ENCODE data around the gene GSTM2.

Gene GSTM2

DNA sequence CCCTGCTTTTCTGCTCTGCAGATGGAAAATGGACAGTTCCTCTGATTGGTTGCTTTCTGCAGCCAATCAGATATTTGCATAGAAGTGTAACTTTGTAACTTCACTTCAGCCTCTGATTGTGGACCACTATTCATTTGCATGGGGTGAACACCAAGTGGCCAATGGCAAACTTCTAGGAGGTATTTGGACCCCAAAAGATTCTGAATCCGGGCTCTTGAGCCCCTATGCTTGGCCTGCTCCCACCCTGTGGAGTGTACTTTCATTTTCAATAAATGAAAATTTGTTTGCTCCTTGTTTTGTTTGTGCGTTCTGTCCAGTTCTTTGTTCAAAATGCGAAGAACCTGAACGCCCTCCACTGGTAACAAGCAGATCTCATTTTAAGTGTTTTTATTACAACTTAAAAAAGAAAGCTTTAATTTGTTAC, 18.4 kb upstream of the GSTM2 start:
- TF ChIP-seq, protein P1, sequence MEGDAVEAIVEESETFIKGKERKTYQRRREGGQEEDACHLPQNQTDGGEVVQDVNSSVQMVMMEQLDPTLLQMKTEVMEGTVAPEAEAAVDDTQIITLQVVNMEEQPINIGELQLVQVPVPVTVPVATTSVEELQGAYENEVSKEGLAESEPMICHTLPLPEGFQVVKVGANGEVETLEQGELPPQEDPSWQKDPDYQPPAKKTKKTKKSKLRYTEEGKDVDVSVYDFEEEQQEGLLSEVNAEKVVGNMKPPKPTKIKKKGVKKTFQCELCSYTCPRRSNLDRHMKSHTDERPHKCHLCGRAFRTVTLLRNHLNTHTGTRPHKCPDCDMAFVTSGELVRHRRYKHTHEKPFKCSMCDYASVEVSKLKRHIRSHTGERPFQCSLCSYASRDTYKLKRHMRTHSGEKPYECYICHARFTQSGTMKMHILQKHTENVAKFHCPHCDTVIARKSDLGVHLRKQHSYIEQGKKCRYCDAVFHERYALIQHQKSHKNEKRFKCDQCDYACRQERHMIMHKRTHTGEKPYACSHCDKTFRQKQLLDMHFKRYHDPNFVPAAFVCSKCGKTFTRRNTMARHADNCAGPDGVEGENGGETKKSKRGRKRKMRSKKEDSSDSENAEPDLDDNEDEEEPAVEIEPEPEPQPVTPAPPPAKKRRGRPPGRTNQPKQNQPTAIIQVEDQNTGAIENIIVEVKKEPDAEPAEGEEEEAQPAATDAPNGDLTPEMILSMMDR (IDR thresholded peaks at IDR 0.05; ENCODE audit: control insufficient read depth, insufficient read depth, low read depth, low read length, missing control alignments): peak; percentile 50
- peak; percentile 37 for DNase-seq (ENCODE audit: low read depth)
- peak overlapping the region; percentile 27 for H3K4me3 ChIP-seq (ENCODE audit: control insufficient read depth, low read depth, low read length)

DNA sequence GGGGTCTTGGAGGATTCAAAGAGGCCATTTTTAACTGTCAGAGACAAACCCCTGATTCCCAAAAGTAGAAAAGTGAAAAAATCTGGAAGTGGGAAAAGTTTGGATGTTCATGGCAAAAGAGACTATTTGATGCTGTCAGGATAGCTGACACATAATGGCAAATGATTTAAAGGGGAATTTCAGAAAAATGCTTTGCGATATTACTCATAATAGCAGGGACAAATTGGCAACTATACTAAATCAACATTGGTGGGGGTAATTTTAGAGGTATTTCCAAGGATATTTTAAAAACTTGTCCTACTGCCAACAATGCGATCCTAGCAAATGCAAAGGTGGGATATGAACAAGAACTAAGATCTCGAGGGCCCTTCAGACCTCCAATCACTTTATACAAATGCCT, 17.2 kb upstream of the GSTM2 start:
- TF ChIP-seq, protein P1 (IDR thresholded peaks at IDR 0.05; ENCODE audit: control insufficient read depth, insufficient read depth, low read depth, low read length, missing control alignments): no peak

DNA sequence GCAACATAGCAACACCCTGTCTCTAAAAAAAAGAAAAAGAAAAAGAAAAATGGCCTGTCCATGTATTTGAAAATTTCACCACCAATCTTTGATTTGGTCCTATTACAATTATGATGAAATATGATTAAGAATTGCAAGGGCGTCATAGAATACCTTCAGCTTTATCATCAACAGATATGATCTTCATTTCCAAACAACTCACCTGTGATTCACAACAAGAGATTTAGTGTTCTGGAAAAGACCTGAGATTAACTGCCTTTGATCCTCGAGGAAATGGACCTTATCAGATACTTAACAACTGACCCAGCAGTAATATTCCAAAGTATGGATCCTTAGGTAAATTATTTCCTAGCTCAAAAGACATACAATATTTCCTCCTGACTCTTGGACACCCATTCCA, 15.5 kb upstream of the GSTM2 start:
- H3K4me3 ChIP-seq (ENCODE audit: control insufficient read depth, low read depth, low read length): no peak overlapping the region
- no peak for DNase-seq (ENCODE audit: low read depth)
- TF ChIP-seq, protein P1 (IDR thresholded peaks at IDR 0.05; ENCODE audit: control insufficient read depth, insufficient read depth, low read depth, low read length, missing control alignments): no peak

More for the DNA sequence above, 17.2 kb upstream of the GSTM2 start:
- H3K4me3 ChIP-seq (ENCODE audit: control insufficient read depth, low read depth, low read length): no peak overlapping the region
- no peak for DNase-seq (ENCODE audit: low read depth)

DNA sequence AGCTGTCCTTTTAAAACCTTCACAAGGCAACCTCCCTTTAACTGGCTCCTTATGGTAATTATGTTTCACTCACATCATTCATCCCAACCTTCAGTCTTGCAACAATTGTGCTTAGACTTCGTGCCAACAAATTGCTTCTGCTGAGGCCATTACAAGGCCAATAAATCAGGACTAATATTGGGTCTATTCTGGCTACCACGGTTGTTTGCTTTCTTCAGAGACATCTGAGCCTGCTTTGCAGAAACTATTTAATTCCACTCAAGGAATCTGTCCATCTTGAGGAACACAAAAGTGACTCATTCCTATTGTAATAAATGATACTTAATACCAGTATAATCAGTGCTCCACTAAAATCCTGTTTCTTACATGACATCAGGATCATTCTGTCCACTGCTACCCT, 14.6 kb upstream of the GSTM2 start:
- TF ChIP-seq, protein P1 (IDR thresholded peaks at IDR 0.05; ENCODE audit: control insufficient read depth, insufficient read depth, low read depth, low read length, missing control alignments): no peak
- no peak for DNase-seq (ENCODE audit: low read depth)
- no peak overlapping the region for H3K4me3 ChIP-seq (ENCODE audit: control insufficient read depth, low read depth, low read length)

DNA sequence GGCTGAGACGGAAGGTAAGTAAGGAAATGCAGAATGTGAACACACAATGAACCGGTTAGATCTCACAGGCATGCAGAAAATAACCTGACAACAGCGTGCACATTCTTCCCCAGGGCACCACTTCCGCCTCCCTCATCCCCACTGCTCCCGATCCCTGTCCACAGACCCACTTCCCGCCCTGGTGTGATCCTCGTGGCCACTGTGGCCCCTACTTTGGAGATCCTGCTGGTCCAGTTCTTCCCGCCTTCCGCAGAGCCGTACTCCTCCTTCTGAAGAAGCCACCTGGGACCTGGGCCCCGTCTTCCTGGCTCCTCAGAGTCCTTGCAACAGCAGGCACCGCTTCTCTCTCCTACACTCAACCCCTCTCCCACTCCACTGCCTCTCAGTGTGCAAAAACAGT, 13.3 kb upstream of the GSTM2 start:
- TF ChIP-seq, protein P1 (IDR thresholded peaks at IDR 0.05; ENCODE audit: control insufficient read depth, insufficient read depth, low read depth, low read length, missing control alignments): no peak
- H3K4me3 ChIP-seq (ENCODE audit: control insufficient read depth, low read depth, low read length): no peak overlapping the region
- DNase-seq (ENCODE audit: low read depth): no peak

DNA sequence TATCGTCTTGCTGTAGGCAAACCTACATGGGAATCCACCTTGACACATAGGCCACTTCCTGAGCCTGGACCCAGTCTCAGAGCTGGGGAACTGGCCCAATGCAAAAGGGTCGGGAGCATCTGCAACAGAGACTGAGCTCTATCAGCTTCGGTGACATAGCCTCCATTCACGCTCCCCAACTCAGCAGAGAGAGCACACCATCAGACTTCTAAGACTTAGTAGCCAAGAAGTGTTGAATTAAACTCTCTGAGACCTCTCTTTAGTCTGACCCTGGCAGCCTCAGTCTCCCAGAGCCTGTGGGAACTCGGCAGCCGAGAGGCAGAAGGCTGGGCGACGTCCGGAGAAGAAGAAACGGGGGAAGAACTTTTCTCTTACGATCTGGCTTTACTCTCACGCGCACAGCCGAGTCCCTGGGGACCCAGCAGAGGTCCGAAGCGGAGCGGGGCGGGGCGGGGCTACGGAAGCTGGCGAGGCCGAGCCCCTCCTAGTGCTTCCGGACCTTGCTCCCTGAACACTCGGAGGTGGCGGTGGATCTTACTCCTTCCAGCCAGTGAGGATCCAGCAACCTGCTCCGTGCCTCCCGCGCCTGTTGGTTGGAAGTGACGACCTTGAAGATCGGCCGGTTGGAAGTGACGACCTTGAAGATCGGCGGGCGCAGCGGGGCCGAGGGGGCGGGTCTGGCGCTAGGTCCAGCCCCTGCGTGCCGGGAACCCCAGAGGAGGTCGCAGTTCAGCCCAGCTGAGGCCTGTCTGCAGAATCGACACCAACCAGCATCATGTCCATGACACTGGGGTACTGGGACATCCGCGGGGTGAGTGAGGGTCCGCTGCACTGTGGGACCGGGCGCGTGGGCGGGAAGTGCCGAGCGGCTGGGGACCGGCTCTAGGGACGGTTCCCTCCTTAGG, 12.0 kb upstream of the GSTM2 start, which contains the start of gene GSTM4:
TSS of gene GSTM4 (plus strand) at position 485 of the 905 bp plus-strand sequence. CDS start at position 776, 291 bp downstream.
- DNase-seq (ENCODE audit: low read depth): no peak
- TF ChIP-seq, protein P1 (IDR thresholded peaks at IDR 0.05; ENCODE audit: control insufficient read depth, insufficient read depth, low read depth, low read length, missing control alignments): no peak
- H3K4me3 ChIP-seq (ENCODE audit: control insufficient read depth, low read depth, low read length): peak within 1 kb of the TSS; percentile 96

Measured in AG09309 (cell line).